Skeletal muscle cell (primary cell): Measurements from ENCODE around the gene USP21.

Experiments
- DNase-seq: peaks from one replicate; pipeline ENCODE4 v3.0.0-alpha.2; 2010; ENCODE audit warnings: low read depth
- H3K4me3 ChIP-seq: 2 replicates; pipeline ENCODE4 v1.5.1; 2011; ENCODE audit warnings: low read depth, mild to moderate bottlenecking, control low read depth, low read length, moderate library complexity

The USP21 gene

GRCh38 chr1:161132410-161133219 is 26.7 kb upstream of the USP21 start, which contains the start of gene DEDD:
Gene DEDD, minus strand, starts transcription at chr1:161132667. Its CDS starts 8,205 bp downstream, at chr1:161124462.
- peak within 1 kb of the TSS; percentile 84 for H3K4me3 ChIP-seq
- DNase-seq: peak; percentile 89

GRCh38 chr1:161133220-161133740 is 26.0 kb upstream of the USP21 start:
- DNase-seq: no peak
- H3K4me3 ChIP-seq: peak overlapping the region; percentile 84

- DNase-seq: no peak
- H3K4me3 ChIP-seq: no peak overlapping the region
Observed at GRCh38 chr1:161137881-161138280, 21.4 kb upstream of the USP21 start.

- DNase-seq: no peak
- no peak overlapping the region for H3K4me3 ChIP-seq
Observed at GRCh38 chr1:161138431-161138830, 20.9 kb upstream of the USP21 start.

GRCh38 chr1:161139766-161140165 is 19.5 kb upstream of the USP21 start:
- no peak overlapping the region for H3K4me3 ChIP-seq
- no peak for DNase-seq

GRCh38 chr1:161140755-161141400 is 18.4 kb upstream of the USP21 start:
- H3K4me3 ChIP-seq: no peak overlapping the region
- no peak for DNase-seq

GRCh38 chr1:161145832-161146231 is 13.5 kb upstream of the USP21 start:
- DNase-seq: no peak
- no peak overlapping the region for H3K4me3 ChIP-seq

GRCh38 chr1:161153176-161153575 is 6.1 kb upstream of the USP21 start:
- DNase-seq: no peak
- H3K4me3 ChIP-seq: peak overlapping the region; percentile 65

GRCh38 chr1:161153682-161154337 is 5.5 kb upstream of the USP21 start, which contains the start of gene UFC1:
Gene UFC1, plus strand, starts transcription at chr1:161153978. Its CDS starts 20 bp downstream, at chr1:161153998.
- peak; percentile 69 for DNase-seq

GRCh38 chr1:161157867-161158266 is 1.4 kb upstream of the USP21 start:
- no peak for DNase-seq
- H3K4me3 ChIP-seq: no peak overlapping the region

More at GRCh38 chr1:161153682-161154337, 5.5 kb upstream of the USP21 start, which contains the start of gene UFC1:
- peak within 1 kb of the TSS; percentile 65 for H3K4me3 ChIP-seq

GRCh38 chr1:161158316-161159010 is 837 bp upstream of the USP21 start:
- no peak for DNase-seq
- H3K4me3 ChIP-seq: peak overlapping the region; percentile 75

GRCh38 chr1:161159913-161160243 is 578 bp downstream of the USP21 start:
- DNase-seq: no peak
- H3K4me3 ChIP-seq: peak overlapping the region; percentile 75

GRCh38 chr1:161160671-161161145 is 1.4 kb downstream of the USP21 start:
- no peak overlapping the region for H3K4me3 ChIP-seq
- DNase-seq: no peak

- no peak for DNase-seq
- no peak overlapping the region for H3K4me3 ChIP-seq
Observed at GRCh38 chr1:161161652-161162051, 2.4 kb downstream of the USP21 start.

- no peak overlapping the region for H3K4me3 ChIP-seq
- no peak for DNase-seq
Observed at GRCh38 chr1:161162052-161162451, 2.8 kb downstream of the USP21 start.

GRCh38 chr1:161162806-161163205 is 3.5 kb downstream of the USP21 start:
- DNase-seq: no peak
- no peak overlapping the region for H3K4me3 ChIP-seq

- no peak for DNase-seq
- H3K4me3 ChIP-seq: no peak overlapping the region
Observed at GRCh38 chr1:161163793-161164192, 4.5 kb downstream of the USP21 start.

- no peak for DNase-seq
- H3K4me3 ChIP-seq: peak overlapping the region; percentile 72
Observed at GRCh38 chr1:161164901-161165610, 5.8 kb downstream of the USP21 start.
